IMR-90 (cell line): ENCODE results near the gene ABR. TPM values are rescaled to one million over a fixed set of nuclear protein-coding genes. Genes with fewer than 3 reads are reported as not detected.

Experiments
- ATAC-seq: fragments of 200-7000 bp; cut with Tn5 transposase; 2 replicates; pipeline ENCODE4 v1.9.1; 2020; ENCODE audit warnings: low read depth, mild to moderate bottlenecking, moderate library complexity
- BruUV-seq: library from RNA; stranded (reverse); fragments of 400-500 nt; replicated peaks from 2 replicates; lab custom pipeline; 2021; lab: Mats Ljungman, UMichigan
- CTCF ChIA-PET: fragments of 300-600 bp; formaldehyde crosslinking; extraction: SDS; loops from one replicate; lab custom pipeline; 2021; ENCODE audit warnings: antibody characterized with exemption; lab: Yijun Ruan, JAX
- POLR2A ChIA-PET: fragments of 300-600 bp; sonication (Branson Sonifier 250); formaldehyde crosslinking; loops from one replicate; lab custom pipeline; 2022; ENCODE audit warnings: antibody characterized with exemption; ENCODE audit not compliant: unreplicated experiment; lab: Charles Lee
- DNase-seq: peaks from one replicate; pipeline ENCODE4 v3.0.0; 2013
- H2AFZ ChIP-seq: replicated peaks from 2 replicates; pipeline ENCODE3; 2013; ENCODE audit warnings: low read length, mild to moderate bottlenecking; ENCODE audit not compliant: poor library complexity
- H2AK5ac ChIP-seq: 2 replicates; pipeline ENCODE4 v1.6.1; 2013; ENCODE audit warnings: low read depth, low read length, inconsistent platforms
- H2AK9ac ChIP-seq: replicated peaks from 2 replicates; pipeline ENCODE3; 2013; ENCODE audit warnings: mild to moderate bottlenecking, low read depth, low read length, moderate library complexity; ENCODE audit not compliant: poor library complexity
- H2BK120ac ChIP-seq: 2 replicates; pipeline ENCODE4 v1.6.1; 2013; ENCODE audit warnings: low read depth, low read length, inconsistent platforms
- H2BK15ac ChIP-seq: 3 replicates; pipeline ENCODE4 v1.6.1; 2013; ENCODE audit warnings: low read depth, low read length, inconsistent platforms
- H2BK20ac ChIP-seq: 2 replicates; pipeline ENCODE4 v1.6.1; 2013; ENCODE audit warnings: low read depth, mild to moderate bottlenecking, inconsistent platforms, low read length, moderate library complexity
- H2BK5ac ChIP-seq: 2 replicates; pipeline ENCODE4 v1.6.1; 2013; ENCODE audit warnings: mild to moderate bottlenecking, low read depth, low read length, inconsistent platforms; ENCODE audit not compliant: poor library complexity, severe bottlenecking
- H3K14ac ChIP-seq: replicated peaks from 2 replicates; pipeline ENCODE4 v1.6.1; 2013; ENCODE audit warnings: low read depth, low read length, inconsistent platforms
- H3K18ac ChIP-seq: 2 replicates; pipeline ENCODE4 v1.6.1; 2013; ENCODE audit warnings: low read depth, low read length, control low read depth
- H3K23ac ChIP-seq: 2 replicates; pipeline ENCODE4 v1.6.1; 2013; ENCODE audit warnings: low read depth, low read length, inconsistent platforms
- H3K27ac ChIP-seq: 2 replicates; pipeline ENCODE4 v1.5.1; 2013; ENCODE audit warnings: mild to moderate bottlenecking, control low read depth, low read length; ENCODE audit not compliant: insufficient read depth
- H3K27me3 ChIP-seq: 2 replicates; pipeline ENCODE4 v1.6.1; 2013; ENCODE audit warnings: low read length; ENCODE audit not compliant: control insufficient read depth, insufficient read depth
- H3K36me3 ChIP-seq: 2 replicates; pipeline ENCODE4 v1.6.1; 2013; ENCODE audit warnings: low read length, mixed read lengths; ENCODE audit not compliant: control insufficient read depth, insufficient read depth
- H3K4ac ChIP-seq: 2 replicates; pipeline ENCODE4 v1.6.1; 2013; ENCODE audit warnings: low read depth, low read length, inconsistent platforms
- H3K4me1 ChIP-seq: 2 replicates; pipeline ENCODE4 v1.6.1; 2013; ENCODE audit warnings: low read length, mixed read lengths; ENCODE audit not compliant: control insufficient read depth, insufficient read depth
- H3K4me2 ChIP-seq: 2 replicates; pipeline ENCODE4 v1.6.1; 2013; ENCODE audit warnings: low read depth, mild to moderate bottlenecking, control low read depth, low read length, moderate library complexity
- H3K4me3 ChIP-seq: 2 replicates; pipeline ENCODE4 v1.5.1; 2013; ENCODE audit warnings: low read depth, mild to moderate bottlenecking, control low read depth, low read length, moderate library complexity; ENCODE audit not compliant: insufficient read depth
- H3K56ac ChIP-seq: 2 replicates; pipeline ENCODE4 v1.6.1; 2013; ENCODE audit warnings: low read length, inconsistent platforms; ENCODE audit not compliant: insufficient read depth; ENCODE audit errors: extremely low read depth
- H3K79me1 ChIP-seq, 2 experiments: 2 replicates each; pipeline ENCODE4 v1.6.1; 2013; ENCODE audit warnings: low read length in 2 of 2, inconsistent platforms in 1 of 2, low read depth in 1 of 2
- H3K9ac ChIP-seq: 2 replicates; pipeline ENCODE4 v1.6.1; 2013; ENCODE audit warnings: low read depth, low read length, control low read depth
- H3K9me1 ChIP-seq: 2 replicates; pipeline ENCODE4 v1.6.1; 2013; ENCODE audit warnings: low read length, inconsistent platforms; ENCODE audit not compliant: insufficient read depth
- H3K9me3 ChIP-seq: 2 replicates; pipeline ENCODE4 v1.6.1; 2013; ENCODE audit warnings: low read length; ENCODE audit not compliant: control insufficient read depth, insufficient read depth
- H4K20me1 ChIP-seq: 2 replicates; pipeline ENCODE4 v1.6.1; 2013; ENCODE audit warnings: low read length, inconsistent platforms; ENCODE audit not compliant: insufficient read depth
- H4K5ac ChIP-seq: 2 replicates; pipeline ENCODE4 v1.6.1; 2013; ENCODE audit warnings: mild to moderate bottlenecking, low read depth, low read length, control low read depth
- H4K8ac ChIP-seq, 2 experiments: 2 replicates each; pipeline ENCODE4 v1.6.1; 2013; ENCODE audit warnings: low read depth in 2 of 2, low read length in 2 of 2, control low read depth in 1 of 2, inconsistent platforms in 1 of 2
- H4K91ac ChIP-seq: 2 replicates; pipeline ENCODE4 v1.6.1; 2013; ENCODE audit warnings: low read depth, low read length, inconsistent platforms; ENCODE audit not compliant: insufficient read depth
- BHLHE40 ChIP-seq: fragments of 150-350 bp; IDR thresholded peaks from 2 replicates; pipeline ENCODE4 v1.6.1; 2016; ENCODE audit warnings: mild to moderate bottlenecking, low read depth, low read length
- FOS ChIP-seq: fragments of 150-350 bp; IDR thresholded peaks from 2 replicates; pipeline ENCODE4 v1.6.1; 2016; ENCODE audit warnings: low read depth, low read length
- WGBS, 2 experiments: methylation state at CpG; one replicate each; pipeline versions ENCODE4 v1.1.5 to v1.1.7; 2013; ENCODE audit warnings: missing lambda C conversion rate in 2 of 2; ENCODE audit not compliant: insufficient read length in 1 of 2; ENCODE audit errors: extremely low coverage in 2 of 2; 5-methylcytosine and 5-hydroxymethylcytosine counted together
- dilution Hi-C: fragments of 300-500 bp; cut with HindIII; formaldehyde crosslinking; loops from one replicate; pipeline ENCODE4 v1.14.3; 2018; ENCODE audit warnings: low sequenced_read_pairs; ENCODE audit not compliant: unreplicated experiment
- in situ Hi-C: fragments of 300-500 bp; cut with MboI; formaldehyde crosslinking; loops from 3 replicates; pipeline ENCODE4 v1.14.3; 2019; ENCODE audit warnings: low sequenced_read_pairs, inconsistent platforms, mixed read lengths
- intact Hi-C: fragments of 100-400 bp; cut with micrococcal nuclease; formaldehyde crosslinking; loops from 2 replicates; pipeline ENCODE4 v1.10.0; 2022
- polyA plus RNA-seq, 3 experiments: library from polyadenylated mRNA; depleted of rRNA; stranded (reverse); fragments of >200 nt; gene quantifications; 2 replicates each; pipeline ENCODE4 v1.2.3, GENCODE V29; 2012; ENCODE audit warnings: low replicate concordance in 1 of 3
- total RNA-seq: library from RNA; depleted of rRNA; stranded (reverse); fragments of >200 nt; gene quantifications from 2 replicates; pipeline ENCODE4 v1.2.3, GENCODE V29; 2012

Gene ABR
- total and polyA plus RNA-seq, 2 of the 4 experiments (the other 2 are of a cell fraction) = 28.3 to 79.7 TPM

DNA sequence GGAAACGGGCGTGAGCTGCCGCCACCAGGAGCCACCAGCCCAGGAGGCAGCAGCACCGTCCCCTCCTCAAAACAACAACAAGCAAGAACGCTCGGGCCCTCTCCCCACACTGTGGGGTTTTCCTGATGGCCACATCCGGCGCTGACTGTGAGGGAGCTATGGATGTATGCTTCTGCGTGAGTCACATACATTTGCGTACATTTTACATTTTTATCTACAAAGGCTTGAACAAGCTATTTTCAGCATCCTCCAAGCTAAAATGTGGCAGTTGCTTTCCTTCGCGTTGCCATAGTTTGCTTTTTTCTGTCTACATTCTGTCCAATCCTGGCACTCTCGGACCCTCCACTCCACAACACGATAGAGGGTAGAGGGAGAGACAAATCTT lies 2.0 kb upstream of the ABR start:
- dilution Hi-C loops = no loop called here
- WGBS, 2 experiments = no CpG with 5 or more reads among the region's 14 CpGs

More for the DNA sequence above, 2.0 kb upstream of the ABR start:
- Histone ChIP-seq H3K79me1 (peaks cover 9 to 18% of the 10 kb centered on the region in 2 experiments), H3K14ac (peak overlapping the region; percentile 83), H3K4me1 (peaks cover 20% of the 10 kb centered on the region), H3K27ac (no peak overlapping the region), H3K9me1 (peaks cover 11% of the 10 kb centered on the region), H3K18ac (peak overlapping the region; percentile 10; the same call in 1 of the 2 replicates), H3K9ac (no peak overlapping the region), H3K27me3 (no peaks in the 10 kb centered on the region), H3K4ac (peak overlapping the region; percentile 61), H4K5ac (peak overlapping the region; percentile 55; the same call in 1 of the 2 replicates), H3K23ac (peak overlapping the region; percentile 4; the same call in 1 of the 2 replicates), H4K8ac (peak overlapping the region; percentile 15 to 86; a peak in 3 of 4 replicates), H2BK15ac (peak overlapping the region; percentile 28; the same call in 1 of the 3 replicates), H2AK5ac (0 out of 2 replicates have a peak overlapping the region, but pooled peaks have one; percentile 51), H4K91ac (peak overlapping the region; percentile 36; the same call in 1 of the 2 replicates), H2BK5ac (peak overlapping the region; percentile 76), H4K20me1 (peaks cover 19% of the 10 kb centered on the region), H2BK120ac (peak overlapping the region; percentile 57; the same call in 1 of the 2 replicates), H3K4me3 (no peak overlapping the region), H3K4me2 (no peak overlapping the region), H3K9me3 (no peaks in the 10 kb centered on the region), H3K36me3 (no peaks in the 10 kb centered on the region), H2AFZ (peak overlapping the region; percentile 87), H2AK9ac (peak overlapping the region; percentile 31), H2BK20ac (peak overlapping the region; percentile 46; the same call in 1 of the 2 replicates), H3K56ac (no peak overlapping the region)
- ChIA-PET CTCF (interaction anchor here (1.1 kb wide), 1 partner anchor 59 kb away, joined by 3 read pairs; no protein-coding TSS in a partner anchor), POLR2A (no interaction called here)
- BruUV-seq = no TSS peak
- no peak for TF ChIP-seq BHLHE40
- TF ChIP-seq FOS = 0 out of 2 replicates have a peak, but pooled peaks have one; percentile 48
- intact Hi-C loops = no loop called here
- in situ Hi-C loops = no loop called here
- DNase-seq (peak; percentile 86), ATAC-seq (peak; percentile 6; the same call in 1 of the 2 replicates)
